Trophoblast cell (in vitro differentiated cells and primary cell): ENCODE results near the gene LMBRD1.
A peak's percentile ranks its signal among the peaks of the same experiment; 100 is the strongest.

Experiments
- DNase-seq, 2 donors: peaks; one replicate each; pipeline ENCODE4 v3.0.0-alpha.2; 2016
- H2AFZ ChIP-seq: 2 replicates; pipeline ENCODE4 v1.6.1; 2013; ENCODE audit warnings: low read length, moderate library complexity, mild to moderate bottlenecking; ENCODE audit not compliant: insufficient read depth, poor library complexity
- H2AK5ac ChIP-seq: 2 replicates; pipeline ENCODE4 v1.6.1; 2013; ENCODE audit warnings: mild to moderate bottlenecking, low read length
- H2BK120ac ChIP-seq: 2 replicates; pipeline ENCODE4 v1.6.1; 2013; ENCODE audit warnings: low read length, mild to moderate bottlenecking, moderate library complexity; ENCODE audit not compliant: insufficient read depth, poor library complexity
- H2BK12ac ChIP-seq: 2 replicates; pipeline ENCODE4 v1.6.1; 2013; ENCODE audit warnings: mild to moderate bottlenecking, low read length, moderate library complexity
- H2BK5ac ChIP-seq: 2 replicates; pipeline ENCODE4 v1.6.1; 2013; ENCODE audit warnings: low read length, low read depth, moderate library complexity, mild to moderate bottlenecking; ENCODE audit not compliant: poor library complexity
- H3K14ac ChIP-seq: 2 replicates; pipeline ENCODE4 v1.6.1; 2013; ENCODE audit warnings: mild to moderate bottlenecking, low read length
- H3K18ac ChIP-seq: 2 replicates; pipeline ENCODE4 v1.6.1; 2013; ENCODE audit warnings: mild to moderate bottlenecking, low read length
- H3K23ac ChIP-seq: 2 replicates; pipeline ENCODE4 v1.6.1; 2013; ENCODE audit warnings: low read length
- H3K27ac ChIP-seq: 2 replicates; pipeline ENCODE4 v1.5.1; 2013; ENCODE audit warnings: low read depth, mild to moderate bottlenecking, inconsistent platforms, low read length, moderate library complexity
- H3K27me3 ChIP-seq: 2 replicates; pipeline ENCODE4 v1.6.1; 2013; ENCODE audit warnings: inconsistent platforms, mild to moderate bottlenecking, low read length, moderate library complexity; ENCODE audit not compliant: insufficient read depth
- H3K36me3 ChIP-seq, 2 experiments: 1 replicate in 1 of 2; 2 replicates in 1 of 2; pipeline ENCODE4 v1.6.1; 2013; ENCODE audit warnings: low read length in 2 of 2, mild to moderate bottlenecking in 2 of 2, moderate library complexity in 1 of 2; ENCODE audit not compliant: insufficient read depth in 2 of 2, control insufficient read depth in 1 of 2
- H3K4ac ChIP-seq: 2 replicates; pipeline ENCODE4 v1.6.1; 2013; ENCODE audit warnings: low read depth, mild to moderate bottlenecking, low read length, moderate library complexity
- H3K4me1 ChIP-seq, 2 experiments: 1 replicate in 1 of 2; 2 replicates in 1 of 2; pipeline ENCODE4 v1.6.1; 2013; ENCODE audit warnings: low read length in 2 of 2, mild to moderate bottlenecking in 2 of 2, moderate library complexity in 1 of 2; ENCODE audit not compliant: insufficient read depth in 2 of 2, control insufficient read depth in 1 of 2
- H3K4me2 ChIP-seq: 2 replicates; pipeline ENCODE4 v1.6.1; 2013; ENCODE audit warnings: inconsistent platforms, mild to moderate bottlenecking, low read length, moderate library complexity
- H3K4me3 ChIP-seq: 2 replicates; pipeline ENCODE4 v1.5.1; 2013; ENCODE audit warnings: mild to moderate bottlenecking, low read depth, low read length, inconsistent platforms
- H3K79me1 ChIP-seq: one replicate; pipeline ENCODE4 v1.6.1; 2013; ENCODE audit warnings: low read length
- H3K79me2 ChIP-seq: 2 replicates; pipeline ENCODE4 v1.6.1; 2013; ENCODE audit warnings: low read length, mild to moderate bottlenecking; ENCODE audit not compliant: control insufficient read depth, insufficient read depth, poor library complexity
- H3K9ac ChIP-seq: 2 replicates; pipeline ENCODE4 v1.6.1; 2013; ENCODE audit warnings: mild to moderate bottlenecking, low read length
- H3K9me3 ChIP-seq: 2 replicates; pipeline ENCODE4 v1.6.1; 2013; ENCODE audit warnings: low read depth, mild to moderate bottlenecking, control low read depth, inconsistent platforms, low read length; ENCODE audit not compliant: insufficient read depth
- H4K12ac ChIP-seq: 2 replicates; pipeline ENCODE4 v1.6.1; 2013; ENCODE audit warnings: low read depth, mild to moderate bottlenecking, low read length, moderate library complexity
- H4K8ac ChIP-seq: 2 replicates; pipeline ENCODE4 v1.6.1; 2013; ENCODE audit warnings: low read depth, mild to moderate bottlenecking, low read length, moderate library complexity
- H4K91ac ChIP-seq: one replicate; pipeline ENCODE4 v1.6.1; 2013; ENCODE audit warnings: low read depth, mild to moderate bottlenecking, low read length, moderate library complexity
- WGBS: extraction: QIAGEN DNeasy Blood & Tissue Kit; methylation state at CpG from one replicate; pipeline ENCODE4 v1.1.7; 2013; ENCODE audit warnings: missing lambda C conversion rate; ENCODE audit not compliant: insufficient read length, insufficient coverage; ENCODE audit errors: extremely low coverage; 5-methylcytosine and 5-hydroxymethylcytosine counted together

The LMBRD1 gene

DNA sequence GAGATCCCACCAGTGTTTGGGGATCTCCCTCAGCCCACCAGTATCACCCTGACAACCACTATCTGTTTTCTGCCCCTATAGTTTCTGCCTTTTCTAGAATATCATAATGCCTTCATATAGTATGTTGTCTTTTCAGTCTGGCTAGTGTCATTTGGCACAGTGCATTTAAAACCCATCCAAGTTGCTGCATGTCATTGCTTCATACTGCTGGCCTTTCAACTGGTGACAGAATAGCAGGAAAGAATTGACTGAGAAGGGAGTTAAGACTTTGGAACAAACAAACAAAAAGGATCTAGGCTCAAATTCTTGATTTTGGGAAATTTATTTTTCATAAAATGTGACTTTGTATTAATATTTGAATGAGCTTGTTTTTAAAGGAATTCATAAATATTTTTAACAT, 4.5 kb downstream of the LMBRD1 start:
- peaks cover 18% of the 10 kb centered on the region for H3K79me1 ChIP-seq
- H3K4me2 ChIP-seq: no peak overlapping the region
- no peak overlapping the region for H3K9ac ChIP-seq
- H4K8ac ChIP-seq: peak overlapping the region; percentile 14
- no peak overlapping the region for H2AFZ ChIP-seq
- peak overlapping the region; percentile 77 for H2BK12ac ChIP-seq
- peak overlapping the region; percentile 99 for H3K27ac ChIP-seq
- H2AK5ac ChIP-seq: peak overlapping the region; percentile 35
- H3K79me2 ChIP-seq: peaks cover 11% of the 10 kb centered on the region
- peaks cover 2 to 6% of the 10 kb centered on the region in 2 experiments for H3K36me3 ChIP-seq
- H3K14ac ChIP-seq: peak overlapping the region; percentile 80
- H3K4me1 ChIP-seq: peaks cover 6 to 16% of the 10 kb centered on the region in 2 experiments
- H4K12ac ChIP-seq: no peak overlapping the region
- H2BK5ac ChIP-seq: peak overlapping the region; percentile 93
- no peak overlapping the region for H3K23ac ChIP-seq
- no peaks in the 10 kb centered on the region for H3K9me3 ChIP-seq
- H3K27me3 ChIP-seq: no peaks in the 10 kb centered on the region
- no peak overlapping the region for H3K4me3 ChIP-seq
- peak overlapping the region; percentile 92 for H2BK120ac ChIP-seq
- H3K4ac ChIP-seq: peak overlapping the region; percentile 42
- no peak for DNase-seq
- no peak overlapping the region for H3K18ac ChIP-seq
- H4K91ac ChIP-seq: peak overlapping the region; percentile 86

DNA sequence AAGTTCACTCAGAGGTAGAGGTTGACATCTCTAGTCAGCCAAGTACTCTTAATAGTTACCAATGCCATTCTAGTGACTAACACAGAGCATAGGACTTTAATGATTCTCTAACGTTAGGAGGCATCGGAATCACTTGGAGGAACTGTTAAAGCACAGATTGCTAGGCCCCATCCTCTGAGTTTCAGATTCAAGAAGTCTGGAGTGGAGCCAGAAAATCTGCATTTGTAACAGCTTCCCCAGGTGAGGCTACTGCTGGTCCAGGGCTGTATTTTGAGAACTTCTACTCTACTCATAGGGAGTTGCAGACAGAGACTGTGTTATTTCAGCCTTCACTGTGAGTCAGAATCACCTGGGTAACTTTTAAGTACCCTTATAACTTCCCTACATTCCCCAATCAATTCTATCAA, 5.7 kb downstream of the LMBRD1 start:
- peaks cover 6% of the 10 kb centered on the region for H3K79me2 ChIP-seq
- H3K79me1 ChIP-seq: peaks cover 12% of the 10 kb centered on the region
- peak overlapping the region; percentile 38 for H3K4me2 ChIP-seq
- no peak overlapping the region for H2AFZ ChIP-seq
- H4K12ac ChIP-seq: no peak overlapping the region
- no peak overlapping the region for H3K9ac ChIP-seq
- H3K36me3 ChIP-seq: peaks cover 2 to 6% of the 10 kb centered on the region in 2 experiments
- no peak overlapping the region for H3K23ac ChIP-seq
- WGBS: no CpG with 5 or more reads among the region's 2 CpGs
- H3K14ac ChIP-seq: peak overlapping the region; percentile 66
- H3K4me1 ChIP-seq: peaks cover 6 to 13% of the 10 kb centered on the region in 2 experiments
- no peak overlapping the region for H3K4me3 ChIP-seq
- H3K18ac ChIP-seq: no peak overlapping the region
- H2BK5ac ChIP-seq: peak overlapping the region; percentile 56
- H3K9me3 ChIP-seq: no peaks in the 10 kb centered on the region
- H4K91ac ChIP-seq: peak overlapping the region; percentile 28
- DNase-seq: peak; percentile 23 to 72
- no peak overlapping the region for H3K4ac ChIP-seq
- peak overlapping the region; percentile 24 for H2BK120ac ChIP-seq
- no peaks in the 10 kb centered on the region for H3K27me3 ChIP-seq
- H4K8ac ChIP-seq: peak overlapping the region; percentile 54
- H2BK12ac ChIP-seq: peak overlapping the region; percentile 64
- H3K27ac ChIP-seq: peak overlapping the region; percentile 99
- no peak overlapping the region for H2AK5ac ChIP-seq

DNA sequence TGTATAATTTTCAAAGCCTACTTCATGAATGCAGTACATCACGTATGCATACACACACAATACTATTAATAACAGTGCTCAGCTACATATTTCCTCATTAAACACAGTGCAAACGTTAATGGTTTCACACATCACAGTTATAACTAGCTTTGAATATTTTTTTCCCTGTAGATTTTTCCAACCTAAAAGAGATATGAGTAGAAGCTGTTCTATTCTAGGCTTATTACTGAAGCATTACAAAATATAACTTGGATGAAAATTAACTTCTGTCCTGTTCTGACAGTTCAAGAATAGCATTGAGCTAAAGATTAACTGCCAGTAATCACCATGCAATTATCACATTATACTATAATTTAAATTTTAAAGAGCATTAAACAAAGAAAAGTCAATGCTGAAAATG, 6.2 kb downstream of the LMBRD1 start:
- Histone ChIP-seq H4K91ac (no peak overlapping the region), H2AK5ac (no peak overlapping the region), H3K4ac (no peak overlapping the region), H3K9ac (no peak overlapping the region), H3K79me1 (peaks cover 12% of the 10 kb centered on the region), H2BK5ac (no peak overlapping the region), H3K23ac (no peak overlapping the region), H4K12ac (no peak overlapping the region), H3K18ac (no peak overlapping the region), H3K36me3 (peaks cover 2 to 6% of the 10 kb centered on the region in 2 experiments), H3K79me2 (peaks cover 6% of the 10 kb centered on the region), H3K14ac (no peak overlapping the region), H3K9me3 (no peaks in the 10 kb centered on the region), H3K27me3 (no peaks in the 10 kb centered on the region), H4K8ac (no peak overlapping the region), H2BK120ac (no peak overlapping the region), H2AFZ (no peak overlapping the region), H3K4me1 (peaks cover 6 to 13% of the 10 kb centered on the region in 2 experiments), H3K27ac (peak overlapping the region; percentile 99), H3K4me3 (no peak overlapping the region), H2BK12ac (no peak overlapping the region), H3K4me2 (no peak overlapping the region)
- whole genome bisulfite sequencing: no CpG with 5 or more reads among the region's 2 CpGs
- DNase-seq: no peak

DNA sequence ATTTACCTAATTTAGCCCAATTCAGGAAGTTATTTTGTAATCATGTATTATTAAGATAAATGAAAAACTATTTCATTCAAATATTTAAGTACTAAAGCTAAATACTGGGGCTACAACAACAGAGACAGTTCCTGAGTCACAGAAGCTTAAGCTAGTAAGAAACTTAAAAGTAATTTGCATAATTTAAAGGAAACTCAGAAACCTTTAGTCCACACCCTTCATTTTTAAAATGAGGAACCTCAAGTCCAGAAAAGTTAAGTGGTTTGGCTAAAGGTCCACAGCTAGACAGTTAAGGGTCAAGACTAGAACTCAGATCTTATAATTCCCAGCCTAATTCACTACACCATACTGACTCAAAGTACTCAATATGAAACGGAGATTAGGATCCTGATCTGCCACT, 7.2 kb downstream of the LMBRD1 start:
- H3K9me3 ChIP-seq: no peaks in the 10 kb centered on the region
- H4K8ac ChIP-seq: no peak overlapping the region
- H3K27me3 ChIP-seq: no peaks in the 10 kb centered on the region
- H2BK120ac ChIP-seq: no peak overlapping the region
- no peak overlapping the region for H3K9ac ChIP-seq
- H4K91ac ChIP-seq: no peak overlapping the region
- no peak for DNase-seq
- H2BK5ac ChIP-seq: no peak overlapping the region
- no peak overlapping the region for H3K18ac ChIP-seq
- H3K27ac ChIP-seq: peak overlapping the region; percentile 46
- H3K14ac ChIP-seq: no peak overlapping the region
- H3K4me3 ChIP-seq: no peak overlapping the region
- H3K79me2 ChIP-seq: peaks cover 6% of the 10 kb centered on the region
- peaks cover 2 to 6% of the 10 kb centered on the region in 2 experiments for H3K36me3 ChIP-seq
- H4K12ac ChIP-seq: no peak overlapping the region
- H3K4me1 ChIP-seq: peaks cover 6 to 13% of the 10 kb centered on the region in 2 experiments
- H2AFZ ChIP-seq: no peak overlapping the region
- H2BK12ac ChIP-seq: no peak overlapping the region
- WGBS: no CpG with 5 or more reads among the region's 1 CpG
- no peak overlapping the region for H3K4ac ChIP-seq
- no peak overlapping the region for H3K4me2 ChIP-seq
- H2AK5ac ChIP-seq: no peak overlapping the region
- H3K79me1 ChIP-seq: peaks cover 12% of the 10 kb centered on the region
- H3K23ac ChIP-seq: no peak overlapping the region
